Suprapubic skin (tissue), 4 donors: Measurements from ENCODE around the gene SMARCA2.

Source experiments
- CTCF ChIP-seq, 2 donors: fragments of 200-600 bp in 1 of 2; fragments of 450-650 bp in 1 of 2; sonication (generic) in 1 of 2; IDR thresholded peaks; one replicate each; pipeline ENCODE4 v1.5.1; 2016 to 2019; ENCODE audit warnings: antibody characterized with exemption in 2 of 2, mild to moderate bottlenecking in 1 of 2, moderate library complexity in 1 of 2
- EP300 ChIP-seq: sonication (generic); formaldehyde crosslinking; IDR thresholded peaks from one replicate; pipeline ENCODE4 v1.6.1; 2017; ENCODE audit warnings: antibody characterized with exemption
- POLR2AphosphoS5 ChIP-seq, 3 donors: sonication (generic); formaldehyde crosslinking; IDR thresholded peaks; one replicate each; pipeline ENCODE4 v1.6.1; 2017; ENCODE audit warnings: antibody characterized with exemption in 3 of 3

GRCh38 chr9:2021731-2022130 lies 6.6 kb downstream of the SMARCA2 start:
- TF ChIP-seq CTCF (IDR thresholded peaks at IDR 0.05) (no peak), POLR2AphosphoS5 (IDR thresholded peaks at IDR 0.05) (no peak), EP300 (no peak)
